Retinal pigment epithelial cell (primary cell): Measurements from ENCODE around the gene GDF2.

Experiments
- DNase-seq: peaks from one replicate; pipeline ENCODE4 v3.0.0-alpha.2; 2010; ENCODE audit warnings: low read depth
- H3K4me3 ChIP-seq: 2 replicates; pipeline ENCODE4 v1.5.1; 2011; ENCODE audit warnings: mild to moderate bottlenecking, low read length, control low read depth, moderate library complexity
- CTCF ChIP-seq: conservative IDR thresholded peaks from 2 replicates; pipeline ENCODE4 v1.5.1; 2011; ENCODE audit warnings: low read depth, low read length, control low read depth, inconsistent platforms

GDF2 gene

GRCh38 chr10:47326306-47326926 is 4.2 kb downstream of the GDF2 start:
- TF ChIP-seq CTCF, result no peak
- no peak overlapping the region for H3K4me3 ChIP-seq
- no peak for DNase-seq

GRCh38 chr10:47326927-47327330 is 4.7 kb downstream of the GDF2 start:
- no peak for DNase-seq

GRCh38 chr10:47329855-47330254 is 7.6 kb downstream of the GDF2 start:
- no peak overlapping the region for H3K4me3 ChIP-seq
- no peak for TF ChIP-seq CTCF
- DNase-seq, result no peak

More at GRCh38 chr10:47326927-47327330, 4.7 kb downstream of the GDF2 start:
- TF ChIP-seq CTCF, result no peak
- no peak overlapping the region for H3K4me3 ChIP-seq

- TF ChIP-seq CTCF, result no peak
- H3K4me3 ChIP-seq, result no peak overlapping the region
- no peak for DNase-seq
These were observed 8.1 kb downstream of the GDF2 start for GRCh38 chr10:47330366-47330765.

- H3K4me3 ChIP-seq, result no peak overlapping the region
- TF ChIP-seq CTCF, result no peak
- no peak for DNase-seq
These were observed 8.6 kb downstream of the GDF2 start for GRCh38 chr10:47330804-47331203.

- no peak for TF ChIP-seq CTCF
- DNase-seq, result no peak
- H3K4me3 ChIP-seq, result no peak overlapping the region
These were observed 9.2 kb downstream of the GDF2 start for GRCh38 chr10:47331491-47331890.

- DNase-seq, result no peak
- TF ChIP-seq CTCF, result no peak
- H3K4me3 ChIP-seq, result no peak overlapping the region
These were observed 9.7 kb downstream of the GDF2 start for GRCh38 chr10:47331954-47332353.
